ENCODE data around the gene MORN4.

MORN4 gene

DNA sequence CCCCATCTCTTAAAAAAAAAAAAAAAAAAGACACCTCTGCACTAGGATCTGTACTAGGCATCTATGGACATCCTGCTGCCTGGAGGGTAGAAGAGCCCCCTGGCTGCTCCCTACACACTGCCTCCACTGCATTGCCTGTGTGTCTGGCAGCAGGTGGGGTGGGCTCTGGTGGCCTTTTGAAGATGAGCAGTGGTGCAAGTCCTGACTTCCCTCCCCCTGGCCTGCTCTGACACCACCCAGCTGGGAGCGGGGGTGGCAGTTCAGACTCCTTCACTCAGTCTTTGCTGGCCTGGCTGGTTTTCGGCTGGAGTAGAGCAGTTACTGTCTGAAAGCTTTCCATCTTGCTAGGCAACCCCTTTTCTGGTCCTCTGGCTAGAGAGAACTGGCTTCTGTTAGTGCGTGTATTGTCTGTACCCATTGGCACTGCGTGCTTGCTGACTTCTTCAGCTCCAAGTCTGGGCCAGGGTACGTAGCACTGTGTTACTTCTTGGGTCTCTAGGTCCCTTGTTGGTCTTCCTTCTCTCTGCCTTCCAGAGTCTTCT lies 26.1 kb downstream of the MORN4 start:
- Histone ChIP-seq H3K9me3 (ENCODE audit: control insufficient read depth, low read length) (no peaks in the 10 kb centered on the region), H3K4me3 (ENCODE audit: low read length) (no peak overlapping the region), H3K4me1 (ENCODE audit: control insufficient read depth, insufficient read depth, low read length) (no peaks in the 10 kb centered on the region), H3K9ac (ENCODE audit: low read length) (no peak overlapping the region), H3K36me3 (ENCODE audit: control insufficient read depth, insufficient read depth, low read length) (no peaks in the 10 kb centered on the region), H3K27me3 (ENCODE audit: control insufficient read depth, insufficient read depth, low read length) (no peaks in the 10 kb centered on the region)

DNA sequence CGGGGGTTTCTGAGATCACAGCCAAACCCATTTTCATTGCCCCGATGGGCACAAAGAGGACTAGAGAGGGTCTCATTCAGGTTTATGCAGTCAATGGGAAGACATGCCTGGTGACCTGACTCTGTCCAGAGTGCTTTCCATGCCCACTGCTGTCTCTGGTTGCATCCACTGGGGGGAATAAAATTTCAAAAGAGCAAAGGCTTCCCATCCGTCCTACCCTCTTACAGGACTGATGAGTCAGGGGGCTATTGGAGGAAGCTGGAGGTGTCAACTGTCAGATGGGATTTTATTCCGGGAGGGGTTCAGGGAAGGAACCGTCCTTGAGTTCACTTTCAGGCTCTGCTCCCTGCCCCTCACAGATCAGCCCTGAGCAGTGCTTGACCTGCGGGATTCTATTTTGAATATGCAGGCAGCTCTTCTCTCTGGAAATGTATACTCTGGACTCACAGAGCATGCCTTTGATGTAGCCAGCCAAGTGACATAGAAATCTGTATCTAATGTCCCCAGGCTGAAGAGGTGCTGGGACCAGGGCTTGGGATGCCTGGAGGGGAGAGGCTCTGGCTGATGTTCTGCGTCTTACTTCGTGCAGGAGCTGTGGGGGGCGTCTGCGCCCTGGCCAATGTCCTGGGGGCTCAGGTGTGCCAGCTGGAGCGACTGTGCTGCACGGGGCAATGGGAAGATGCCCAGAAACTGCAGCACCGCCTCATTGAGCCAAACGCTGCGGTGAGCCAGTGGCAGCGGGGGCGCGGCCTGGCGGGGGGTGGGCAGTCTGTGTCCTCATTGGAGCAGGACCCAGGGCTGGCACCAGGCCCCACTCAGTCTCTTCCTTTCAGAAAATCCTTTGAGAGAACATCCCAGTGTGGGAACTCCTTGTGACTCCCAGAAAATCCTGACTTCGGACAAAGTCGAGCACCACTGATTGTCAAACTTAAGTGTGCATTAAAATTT lies 31.8 kb downstream of the MORN4 start:
- Histone ChIP-seq H3K27me3 (ENCODE audit: control insufficient read depth, insufficient read depth, low read length) (no peaks in the 10 kb centered on the region), H3K9ac (ENCODE audit: low read length) (no peak overlapping the region), H3K4me3 (ENCODE audit: low read length) (no peak overlapping the region), H3K4me1 (ENCODE audit: control insufficient read depth, insufficient read depth, low read length) (peaks cover 2% of the 10 kb centered on the region), H3K36me3 (ENCODE audit: control insufficient read depth, insufficient read depth, low read length) (no peaks in the 10 kb centered on the region), H3K9me3 (ENCODE audit: control insufficient read depth, low read length) (no peaks in the 10 kb centered on the region)

DNA sequence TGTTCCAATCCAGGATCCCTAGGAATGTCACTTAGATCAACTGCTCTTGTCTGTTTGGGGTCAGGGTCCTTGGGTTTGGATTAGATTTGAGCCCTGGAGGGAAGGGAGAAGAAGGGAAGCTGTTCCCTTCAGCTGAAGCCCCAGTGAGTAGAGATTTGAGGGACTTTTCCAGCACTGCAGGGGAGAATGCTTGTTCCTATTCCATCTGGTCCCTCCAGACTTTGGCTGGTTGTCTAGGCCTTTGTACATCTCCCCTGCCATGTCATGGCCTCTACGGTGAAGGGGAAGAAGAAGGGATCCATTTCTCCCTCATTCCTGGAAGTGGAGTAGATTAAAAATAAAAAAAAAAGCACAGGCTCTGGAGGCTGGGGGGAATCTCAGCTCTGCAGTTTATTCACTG lies 32.7 kb downstream of the MORN4 start:
- Histone ChIP-seq H3K9me3 (ENCODE audit: control insufficient read depth, low read length) (no peaks in the 10 kb centered on the region), H3K4me3 (ENCODE audit: low read length) (no peak overlapping the region), H3K27me3 (ENCODE audit: control insufficient read depth, insufficient read depth, low read length) (no peaks in the 10 kb centered on the region), H3K9ac (ENCODE audit: low read length) (no peak overlapping the region), H3K4me1 (ENCODE audit: control insufficient read depth, insufficient read depth, low read length) (peaks cover 6% of the 10 kb centered on the region), H3K36me3 (ENCODE audit: control insufficient read depth, insufficient read depth, low read length) (no peaks in the 10 kb centered on the region)

DNA sequence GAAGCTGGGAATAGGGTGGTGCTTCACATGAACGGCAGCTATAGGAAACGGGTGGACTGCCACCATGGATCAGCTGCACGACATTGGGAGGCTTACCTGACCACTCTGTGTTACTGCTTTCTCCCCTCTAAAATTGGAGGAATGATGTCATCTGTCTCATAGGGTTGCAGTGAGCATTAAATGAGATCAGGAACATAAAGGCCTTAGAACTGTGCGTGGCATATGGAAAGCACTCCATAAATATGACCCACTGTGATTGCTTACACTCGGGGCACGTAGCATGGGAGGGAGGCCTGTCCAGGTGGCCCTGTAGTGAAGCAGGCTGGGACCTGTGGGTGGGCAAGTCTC lies 34.1 kb downstream of the MORN4 start:
- Histone ChIP-seq H3K36me3 (ENCODE audit: control insufficient read depth, insufficient read depth, low read length) (no peaks in the 10 kb centered on the region), H3K9ac (ENCODE audit: low read length) (no peak overlapping the region), H3K4me1 (ENCODE audit: control insufficient read depth, insufficient read depth, low read length) (peaks cover 6% of the 10 kb centered on the region), H3K27me3 (ENCODE audit: control insufficient read depth, insufficient read depth, low read length) (no peaks in the 10 kb centered on the region), H3K9me3 (ENCODE audit: control insufficient read depth, low read length) (no peaks in the 10 kb centered on the region), H3K4me3 (ENCODE audit: low read length) (no peak overlapping the region)

DNA sequence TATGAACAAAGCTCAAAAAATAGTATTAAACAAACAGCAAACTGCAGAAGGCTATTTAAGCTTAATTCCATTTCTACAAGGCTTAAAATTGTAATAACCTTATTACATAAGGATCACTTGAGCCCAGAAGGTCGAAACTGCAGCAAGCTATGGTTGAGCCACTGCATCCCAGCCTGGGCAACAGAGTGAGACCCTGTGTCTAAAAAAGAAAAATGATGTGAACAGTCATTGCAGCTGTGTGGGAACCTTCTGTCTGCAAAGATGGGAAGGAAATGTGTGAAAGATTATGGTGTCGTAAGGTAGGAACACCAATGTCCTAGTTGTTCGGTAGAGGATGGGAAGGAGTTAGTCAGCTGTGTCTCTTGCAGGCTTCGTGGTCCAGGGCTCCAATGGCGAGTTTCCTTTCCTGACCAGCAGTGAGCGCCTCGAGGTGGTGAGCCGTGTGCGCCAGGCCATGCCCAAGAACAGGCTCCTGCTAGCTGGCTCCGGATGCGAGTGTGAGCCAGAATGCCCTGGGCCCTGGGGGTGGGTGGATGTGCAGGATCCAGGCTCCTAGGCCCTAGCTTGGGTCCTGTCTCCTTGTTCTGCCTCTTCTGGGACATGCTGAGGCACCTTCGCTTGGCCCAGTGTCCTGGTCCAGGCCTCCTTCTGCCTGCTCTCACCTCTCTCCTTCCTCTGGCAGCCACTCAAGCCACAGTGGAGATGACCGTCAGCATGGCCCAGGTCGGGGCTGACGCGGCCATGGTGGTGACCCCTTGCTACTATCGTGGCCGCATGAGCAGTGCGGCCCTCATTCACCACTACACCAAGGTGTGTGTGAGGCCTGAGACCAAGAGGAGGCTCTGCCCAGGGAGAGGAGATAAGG lies 34.7 kb downstream of the MORN4 start:
- no peaks in the 10 kb centered on the region for H3K9me3 ChIP-seq (ENCODE audit: control insufficient read depth, low read length)
- no peaks in the 10 kb centered on the region for H3K36me3 ChIP-seq (ENCODE audit: control insufficient read depth, insufficient read depth, low read length)
- H3K4me3 ChIP-seq (ENCODE audit: low read length) = no peak overlapping the region
- peaks cover 6% of the 10 kb centered on the region for H3K4me1 ChIP-seq (ENCODE audit: control insufficient read depth, insufficient read depth, low read length)
- no peaks in the 10 kb centered on the region for H3K27me3 ChIP-seq (ENCODE audit: control insufficient read depth, insufficient read depth, low read length)
- H3K9ac ChIP-seq (ENCODE audit: low read length) = no peak overlapping the region

DNA sequence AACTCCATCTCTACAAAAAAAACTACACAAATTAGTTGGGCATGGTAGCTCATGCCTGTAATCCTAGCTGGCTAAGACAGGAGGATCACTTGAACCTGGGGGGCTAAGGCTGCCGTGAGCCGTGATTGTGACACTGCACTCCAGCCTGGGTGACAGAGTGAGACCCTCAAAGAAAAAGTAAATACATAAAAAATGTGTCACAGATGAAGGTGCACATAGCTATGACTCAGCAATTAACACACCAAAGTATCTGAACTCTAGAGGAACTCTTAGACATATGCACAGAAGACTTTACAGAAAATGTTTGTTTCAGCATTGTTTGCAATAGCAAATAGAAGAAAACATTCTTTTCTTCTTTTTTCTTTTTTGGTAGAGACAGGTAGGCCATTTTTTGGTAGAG lies 35.5 kb downstream of the MORN4 start:
- Histone ChIP-seq H3K9me3 (ENCODE audit: control insufficient read depth, low read length) (no peaks in the 10 kb centered on the region), H3K27me3 (ENCODE audit: control insufficient read depth, insufficient read depth, low read length) (no peaks in the 10 kb centered on the region), H3K36me3 (ENCODE audit: control insufficient read depth, insufficient read depth, low read length) (no peaks in the 10 kb centered on the region), H3K4me3 (ENCODE audit: low read length) (no peak overlapping the region), H3K4me1 (ENCODE audit: control insufficient read depth, insufficient read depth, low read length) (peaks cover 6% of the 10 kb centered on the region), H3K9ac (ENCODE audit: low read length) (no peak overlapping the region)

DNA sequence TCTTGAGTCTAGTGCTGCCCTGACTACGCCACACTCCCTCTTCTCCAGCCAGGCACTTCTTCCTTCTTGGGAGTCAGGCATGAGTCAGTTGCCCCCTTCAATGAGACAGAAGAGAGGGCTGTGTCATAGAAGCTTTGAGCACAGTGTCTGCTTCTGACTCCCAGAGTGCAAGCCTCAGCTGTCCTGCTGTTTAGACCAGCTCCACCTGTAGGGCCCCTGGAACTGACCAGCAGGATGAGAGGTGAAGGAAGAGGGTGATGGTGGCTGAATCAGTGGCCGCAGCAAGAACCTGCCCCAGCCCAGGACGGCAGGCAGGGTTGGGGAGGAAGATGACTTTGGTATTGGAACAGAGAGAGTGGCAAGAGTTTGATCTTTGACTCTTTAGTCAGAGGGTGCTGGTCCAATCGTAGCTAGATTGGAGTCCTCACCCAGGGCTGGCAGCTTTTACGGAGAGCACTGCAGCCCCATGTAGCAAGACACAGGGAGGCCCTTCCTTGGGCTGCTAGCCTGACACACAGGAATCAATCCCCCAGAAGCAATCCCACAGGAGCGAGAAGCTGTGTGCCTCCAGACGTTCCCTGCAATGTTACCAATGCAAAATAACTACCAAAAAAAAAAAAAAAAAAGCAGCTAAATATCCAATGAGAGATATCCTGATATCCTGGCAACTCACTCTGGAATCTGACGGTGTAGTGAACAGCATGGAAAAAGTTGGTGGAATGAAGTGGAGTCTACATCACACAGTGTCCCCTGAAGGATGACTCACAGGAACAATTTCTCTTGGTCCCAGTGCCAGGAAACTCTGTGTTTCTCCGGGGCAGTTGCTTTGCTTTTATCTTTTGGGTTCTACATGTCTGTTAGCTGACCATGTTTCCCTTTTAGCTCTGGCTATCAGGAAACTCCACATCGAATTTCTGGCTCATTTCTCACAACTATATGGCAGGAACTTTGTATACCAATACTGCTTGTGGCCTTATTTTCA lies 36.9 kb downstream of the MORN4 start:
- Histone ChIP-seq H3K9me3 (ENCODE audit: control insufficient read depth, low read length) (no peaks in the 10 kb centered on the region), H3K9ac (ENCODE audit: low read length) (peak overlapping the region; percentile 15), H3K36me3 (ENCODE audit: control insufficient read depth, insufficient read depth, low read length) (no peaks in the 10 kb centered on the region), H3K27me3 (ENCODE audit: control insufficient read depth, insufficient read depth, low read length) (no peaks in the 10 kb centered on the region), H3K4me3 (ENCODE audit: low read length) (no peak overlapping the region), H3K4me1 (ENCODE audit: control insufficient read depth, insufficient read depth, low read length) (peaks cover 6% of the 10 kb centered on the region)

DNA sequence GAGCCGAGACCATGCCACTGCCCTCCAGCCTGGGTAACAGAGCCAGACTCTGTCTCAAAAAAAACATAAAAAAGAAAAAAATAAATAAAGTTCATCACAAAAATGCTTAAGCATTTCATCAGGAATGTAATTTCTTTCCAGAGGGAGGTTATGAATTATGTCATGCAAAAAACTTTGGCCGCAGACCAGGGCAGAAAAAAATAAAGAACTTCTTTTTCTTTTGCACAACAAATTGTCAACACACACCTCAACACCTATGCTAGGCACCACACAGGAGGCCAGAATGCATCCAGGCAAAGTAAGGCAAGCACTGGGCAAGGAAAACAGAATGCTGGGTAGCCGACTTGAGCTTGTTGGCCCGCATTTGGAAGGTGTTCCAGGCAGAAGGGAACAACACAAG lies 39.9 kb downstream of the MORN4 start:
- no peaks in the 10 kb centered on the region for H3K27me3 ChIP-seq (ENCODE audit: control insufficient read depth, insufficient read depth, low read length)

DNA sequence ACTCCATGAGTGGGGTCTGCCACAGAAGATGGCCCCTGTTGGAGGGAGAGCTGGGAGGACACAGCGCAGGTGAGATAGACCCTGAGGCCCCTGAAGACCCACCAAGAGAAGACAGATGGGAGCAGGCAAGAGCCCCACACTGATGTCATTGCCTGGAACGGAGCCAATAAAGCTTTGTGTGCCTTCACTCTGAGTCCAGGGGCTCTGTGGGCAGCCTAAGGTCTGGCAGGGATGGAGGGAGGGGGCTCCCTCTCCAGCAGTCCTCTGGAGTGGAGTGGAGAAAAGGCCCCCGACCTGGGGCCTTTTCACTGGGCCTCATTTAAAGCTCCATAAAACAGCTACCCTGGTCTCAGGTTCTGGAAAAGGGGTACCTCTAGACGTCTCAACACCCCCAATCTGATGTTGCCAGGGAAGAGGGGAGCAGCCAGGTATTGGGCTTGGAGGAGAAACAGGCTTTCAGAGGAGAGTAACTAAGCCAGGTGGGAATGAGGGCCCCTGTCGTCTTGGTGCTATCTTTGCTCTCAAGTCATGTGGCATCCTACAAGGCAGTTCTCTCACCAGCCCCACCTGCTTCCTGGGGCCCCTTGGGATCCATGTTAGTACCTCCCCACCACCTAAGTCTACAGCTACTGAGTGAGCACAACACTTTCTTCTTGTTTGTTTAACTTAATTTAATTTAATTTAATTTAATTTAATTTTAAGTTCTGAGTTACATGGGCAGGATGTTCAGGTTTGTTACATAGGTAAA lies 42.4 kb downstream of the MORN4 start:
- Histone ChIP-seq H3K27me3 (ENCODE audit: control insufficient read depth, insufficient read depth, low read length) (no peaks in the 10 kb centered on the region), H3K4me1 (ENCODE audit: control insufficient read depth, insufficient read depth, low read length) (no peaks in the 10 kb centered on the region), H3K4me3 (ENCODE audit: low read length) (no peak overlapping the region), H3K36me3 (ENCODE audit: control insufficient read depth, insufficient read depth, low read length) (no peaks in the 10 kb centered on the region), H3K9me3 (ENCODE audit: control insufficient read depth, low read length) (no peaks in the 10 kb centered on the region), H3K9ac (ENCODE audit: low read length) (no peak overlapping the region)

More for the DNA sequence above, 39.9 kb downstream of the MORN4 start:
- no peak overlapping the region for H3K9ac ChIP-seq (ENCODE audit: low read length)
- H3K4me3 ChIP-seq (ENCODE audit: low read length) = no peak overlapping the region
- no peaks in the 10 kb centered on the region for H3K36me3 ChIP-seq (ENCODE audit: control insufficient read depth, insufficient read depth, low read length)
- H3K9me3 ChIP-seq (ENCODE audit: control insufficient read depth, low read length) = no peaks in the 10 kb centered on the region
- peaks cover 6% of the 10 kb centered on the region for H3K4me1 ChIP-seq (ENCODE audit: control insufficient read depth, insufficient read depth, low read length)

DNA sequence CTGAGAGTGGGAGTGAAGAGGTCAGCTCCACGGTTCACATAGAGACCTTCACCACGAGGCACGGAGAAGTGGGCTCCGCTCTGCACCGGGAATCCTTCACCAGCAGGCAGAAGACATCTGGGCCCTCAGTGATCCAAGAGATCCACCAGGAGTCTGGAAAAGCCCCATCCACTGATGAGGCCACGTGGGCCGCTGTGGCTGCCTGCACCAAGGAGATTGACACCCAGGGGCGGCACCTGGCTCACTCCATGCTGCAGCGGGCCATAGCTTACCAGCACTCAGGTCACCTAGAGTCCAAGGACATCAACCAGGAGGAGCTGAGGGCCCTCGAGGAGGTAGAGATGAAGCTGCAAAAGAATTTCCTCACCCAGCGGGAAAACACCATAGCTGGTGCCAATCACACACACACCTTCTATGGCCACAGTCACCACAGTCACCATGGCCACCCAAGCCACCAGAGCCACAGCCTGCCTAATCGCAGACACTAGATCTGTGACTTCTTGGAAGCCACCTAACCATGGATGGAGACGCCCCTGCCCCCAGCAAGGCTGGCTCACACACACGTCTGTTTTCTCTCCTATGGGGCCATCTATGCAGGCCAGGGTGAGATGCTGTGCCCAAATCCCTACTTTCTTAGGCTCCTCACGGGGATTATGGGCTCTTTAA lies 43.1 kb downstream of the MORN4 start:
- Histone ChIP-seq H3K27me3 (ENCODE audit: control insufficient read depth, insufficient read depth, low read length) (no peaks in the 10 kb centered on the region), H3K4me3 (ENCODE audit: low read length) (no peak overlapping the region), H3K9ac (ENCODE audit: low read length) (no peak overlapping the region), H3K36me3 (ENCODE audit: control insufficient read depth, insufficient read depth, low read length) (no peaks in the 10 kb centered on the region), H3K9me3 (ENCODE audit: control insufficient read depth, low read length) (no peaks in the 10 kb centered on the region), H3K4me1 (ENCODE audit: control insufficient read depth, insufficient read depth, low read length) (no peaks in the 10 kb centered on the region)
